Measurements from ENCODE around the gene PLA2G3.
"Not testable (repeated sequence)": the region's sequence is repeated elsewhere in the genome, so short reads cannot be mapped to it uniquely, and the experiment has no call there.

PLA2G3 gene

GRCh38 chr22:31099841-31100761 lies 40.2 kb downstream of the PLA2G3 start:
- DNase-seq (ENCODE audit: low read depth), result no peak

- no peak for DNase-seq (ENCODE audit: low read depth)
These were observed 40.9 kb downstream of the PLA2G3 start for GRCh38 chr22:31099386-31099785.

GRCh38 chr22:31098632-31099110 lies 41.6 kb downstream of the PLA2G3 start:
- no peak for DNase-seq (ENCODE audit: low read depth)

GRCh38 chr22:31097941-31098631 lies 42.2 kb downstream of the PLA2G3 start:
- DNase-seq (ENCODE audit: low read depth), result no peak

- DNase-seq (ENCODE audit: low read depth), result not testable (repeated sequence)
These were observed 42.8 kb downstream of the PLA2G3 start for GRCh38 chr22:31097539-31097938.

- no peak for DNase-seq (ENCODE audit: low read depth)
These were observed 43.5 kb downstream of the PLA2G3 start for GRCh38 chr22:31096657-31097279.

GRCh38 chr22:31095637-31096249 lies 44.6 kb downstream of the PLA2G3 start:
- DNase-seq (ENCODE audit: low read depth), result no peak

- no peak for DNase-seq (ENCODE audit: low read depth)
These were observed 45.6 kb downstream of the PLA2G3 start for GRCh38 chr22:31094741-31095140.

GRCh38 chr22:31094021-31094551 lies 46.2 kb downstream of the PLA2G3 start:
- no peak for DNase-seq (ENCODE audit: low read depth)

GRCh38 chr22:31093086-31093850 lies 47.0 kb downstream of the PLA2G3 start:
- DNase-seq (ENCODE audit: low read depth), result no peak

GRCh38 chr22:31092161-31092560 lies 48.1 kb downstream of the PLA2G3 start:
- DNase-seq (ENCODE audit: low read depth), result no peak

GRCh38 chr22:31091106-31091975 lies 49.0 kb downstream of the PLA2G3 start:
- no peak for DNase-seq (ENCODE audit: low read depth)

- DNase-seq (ENCODE audit: low read depth), result no peak
These were observed 49.9 kb downstream of the PLA2G3 start for GRCh38 chr22:31090217-31091085.

GRCh38 chr22:31089160-31090100 lies 50.9 kb downstream of the PLA2G3 start:
- no peak for DNase-seq (ENCODE audit: low read depth)

GRCh38 chr22:31088233-31088986 lies 51.9 kb downstream of the PLA2G3 start:
- DNase-seq (ENCODE audit: low read depth), result no peak

- no peak for DNase-seq (ENCODE audit: low read depth)
These were observed 52.5 kb downstream of the PLA2G3 start for GRCh38 chr22:31087744-31088215.

Data from T follicular helper cell (primary cell).